ENCODE measurements around the gene RAB7A. TPM values are rescaled to one million over a fixed set of nuclear protein-coding genes. Genes with fewer than 3 reads are reported as not detected.

Gene RAB7A
- total RNA-seq, 2 donors from 2014 or later, result 204 to 255 TPM

DNA sequence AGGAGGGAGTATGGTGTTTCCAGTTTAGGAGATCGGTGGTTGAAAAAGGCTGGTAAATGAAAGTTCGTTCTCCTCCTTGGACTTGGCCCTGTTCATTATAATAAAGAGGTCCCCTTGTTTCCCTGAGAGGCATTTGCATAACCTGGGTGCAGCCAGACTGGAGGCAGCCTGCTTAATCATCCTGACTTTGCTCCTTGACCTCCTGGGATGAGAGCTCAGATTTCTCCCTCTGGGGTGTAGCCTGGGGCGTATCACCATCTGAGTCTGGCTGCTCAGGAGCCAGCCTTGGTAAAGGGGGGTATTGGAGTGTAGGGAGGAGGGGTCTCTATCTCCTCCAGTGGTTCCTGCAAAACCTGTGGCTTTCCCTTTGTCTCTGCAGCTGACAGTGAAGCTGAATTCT is 132.2 kb downstream of the RAB7A start:
- DNase-seq (no peak), ATAC-seq (no peak)
- intact Hi-C loops (cut with DNase I), result loop anchor here in 1 of 2 donors (10.0 kb wide), 1 partner anchor 243 kb away; no protein-coding TSS in a partner anchor

DNA sequence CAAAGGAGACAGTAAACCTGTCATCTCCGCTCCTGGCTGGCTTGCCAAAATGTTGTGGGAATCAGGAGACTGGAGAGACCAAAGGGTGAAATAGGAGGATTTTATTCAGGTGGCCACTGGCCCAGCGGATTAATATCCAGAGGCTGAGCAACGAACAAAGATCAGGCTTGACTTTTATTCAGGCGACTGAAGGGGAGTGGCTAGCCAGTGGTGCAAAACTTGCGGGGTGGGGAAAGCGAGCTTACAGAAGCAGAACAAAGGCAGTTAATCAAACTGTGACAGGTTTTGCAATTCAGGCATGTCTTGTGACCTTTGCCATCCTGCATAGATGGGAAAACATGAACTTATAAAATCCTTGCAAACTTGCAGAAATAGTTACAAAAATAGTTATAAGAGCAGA is 133.6 kb downstream of the RAB7A start:
- ATAC-seq, result no peak
- intact Hi-C loops (cut with DNase I), result loop anchor here in 1 of 2 donors (10.0 kb wide), 1 partner anchor 245 kb away; no protein-coding TSS in a partner anchor
- DNase-seq, result no peak

DNA sequence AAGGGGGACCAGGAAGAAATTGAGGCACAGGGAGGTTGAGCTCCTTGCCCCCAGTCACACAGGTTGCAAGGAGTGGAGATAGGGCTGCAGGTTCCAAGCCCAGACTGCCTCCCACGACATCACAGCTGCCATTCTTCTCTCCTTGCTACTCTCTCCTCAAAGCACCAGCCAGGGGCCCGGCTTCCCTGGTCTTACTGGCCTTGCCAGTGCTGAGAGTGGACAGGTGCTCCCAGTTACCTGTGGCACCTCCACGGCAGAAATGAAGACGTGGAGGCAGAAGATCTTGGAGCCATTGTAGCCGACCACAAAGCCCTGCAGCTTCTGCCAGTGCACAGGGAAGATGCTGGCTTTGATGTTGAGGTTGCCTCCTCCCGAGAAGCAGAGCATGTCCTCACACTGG is 135.5 kb downstream of the RAB7A start:
- intact Hi-C loops (cut with DNase I), result no loop called here
- ATAC-seq (no peak), DNase-seq (no peak)

GRCh38 chr3:128863560-128863959 is 137.6 kb downstream of the RAB7A start:
- DNase-seq (no peak), ATAC-seq (no peak)
- intact Hi-C loops (cut with DNase I), result no loop called here

Other genes with a start within 250 kb of the RAB7A start
- gene GATA2, start 233.0 kb upstream of the RAB7A start, total RNA-seq, result 10 to 100 TPM in 1 of 2 donors, 1 to 10 TPM in 1; 8.9 to 23.8 TPM
- gene RPN1, start 75.4 kb upstream of the RAB7A start, total RNA-seq, result 100 to 1,000 TPM; 139 to 170 TPM
- 10 to 100 TPM; 35.3 to 37.5 TPM for gene ACAD9, start 153.4 kb downstream of the RAB7A start, total RNA-seq